SJSA1 (cell line): ENCODE data around the gene HTRA1. TPM values are rescaled to one million over a fixed set of nuclear protein-coding genes. Genes with fewer than 3 reads are reported as not detected.

Experiments
- DNase-seq, 2 experiments: peaks; one replicate each; pipeline ENCODE4 v3.0.0-alpha.2; 2015 to 2020; ENCODE audit warnings: low spot score in 2 of 2, low read depth in 1 of 2
- H3K27ac ChIP-seq: fragments of 250-450 bp; sonication (Bioruptor Pico); 2 replicates; pipeline ENCODE4 v1.5.1; 2020; ENCODE audit warnings: mild to moderate bottlenecking, moderate library complexity
- H3K27me3 ChIP-seq: fragments of 250-450 bp; sonication (Bioruptor Pico); replicated peaks from 2 replicates; pipeline ENCODE4 v1.5.1; 2020; ENCODE audit warnings: mild to moderate bottlenecking, moderate library complexity
- H3K36me3 ChIP-seq: fragments of 250-450 bp; sonication (Bioruptor Pico); 2 replicates; pipeline ENCODE4 v1.5.1; 2020; ENCODE audit warnings: mild to moderate bottlenecking
- H3K4me1 ChIP-seq: fragments of 250-450 bp; sonication (Bioruptor Pico); replicated peaks from 2 replicates; pipeline ENCODE4 v1.6.1; 2021; ENCODE audit warnings: mild to moderate bottlenecking
- H3K4me3 ChIP-seq: fragments of 250-450 bp; sonication (Bioruptor Pico); 2 replicates; pipeline ENCODE4 v1.5.1; 2020; ENCODE audit warnings: mild to moderate bottlenecking
- H3K9me3 ChIP-seq: fragments of 250-450 bp; sonication (Bioruptor Pico); replicated peaks from 2 replicates; pipeline ENCODE4 v1.5.1; 2020; ENCODE audit warnings: mild to moderate bottlenecking
- total RNA-seq: library from RNA; depleted of rRNA; stranded (reverse); fragments of >200 nt; shearing (Covaris generic); gene quantifications from 2 replicates; pipeline ENCODE4 v1.2.3, GENCODE V29; 2014

Gene HTRA1
- total RNA-seq, 1 experiment from 2014 or later, result 8.4 TPM

- no peak overlapping the region for H3K27ac ChIP-seq
- H3K4me3 ChIP-seq, result no peak overlapping the region
These were observed 38.8 kb downstream of the HTRA1 start for GRCh38 chr10:122500194-122500593.

GRCh38 chr10:122500726-122501125, 39.4 kb downstream of the HTRA1 start:
- no peak for DNase-seq
- Histone ChIP-seq H3K4me3 (no peak overlapping the region), H3K27me3 (no peaks in the 10 kb centered on the region), H3K4me1 (peaks cover 7% of the 10 kb centered on the region), H3K9me3 (no peaks in the 10 kb centered on the region), H3K27ac (no peak overlapping the region), H3K36me3 (no peaks in the 10 kb centered on the region)

More at GRCh38 chr10:122500194-122500593, 38.8 kb downstream of the HTRA1 start:
- no peak for DNase-seq
- Histone ChIP-seq H3K4me1 (peaks cover 12% of the 10 kb centered on the region), H3K9me3 (no peaks in the 10 kb centered on the region), H3K36me3 (no peaks in the 10 kb centered on the region), H3K27me3 (0 out of 2 replicates have a peak, but pooled peaks cover 2% of the 10 kb centered on the region)

GRCh38 chr10:122503012-122503411, 41.7 kb downstream of the HTRA1 start:
- Histone ChIP-seq H3K4me1 (peaks cover 6% of the 10 kb centered on the region), H3K36me3 (no peaks in the 10 kb centered on the region), H3K9me3 (no peaks in the 10 kb centered on the region), H3K4me3 (no peak overlapping the region), H3K27me3 (no peaks in the 10 kb centered on the region), H3K27ac (no peak overlapping the region)
- DNase-seq, result no peak

GRCh38 chr10:122503886-122504609, 42.7 kb downstream of the HTRA1 start:
- H3K4me3 ChIP-seq, result no peak overlapping the region
- no peaks in the 10 kb centered on the region for H3K36me3 ChIP-seq
- no peaks in the 10 kb centered on the region for H3K9me3 ChIP-seq
- no peak overlapping the region for H3K27ac ChIP-seq
- no peak for DNase-seq
- H3K4me1 ChIP-seq, result peaks cover 6% of the 10 kb centered on the region
- H3K27me3 ChIP-seq, result no peaks in the 10 kb centered on the region

- no peak overlapping the region for H3K4me3 ChIP-seq
- H3K27me3 ChIP-seq, result no peaks in the 10 kb centered on the region
- peaks cover 6% of the 10 kb centered on the region for H3K4me1 ChIP-seq
- H3K36me3 ChIP-seq, result no peaks in the 10 kb centered on the region
- H3K9me3 ChIP-seq, result no peaks in the 10 kb centered on the region
- DNase-seq, result peak; percentile 21 to 52
- no peak overlapping the region for H3K27ac ChIP-seq
These were observed 43.2 kb downstream of the HTRA1 start for GRCh38 chr10:122504610-122504950.

- Histone ChIP-seq H3K27ac (no peak overlapping the region), H3K27me3 (no peaks in the 10 kb centered on the region)
- no peak for DNase-seq
These were observed 43.7 kb downstream of the HTRA1 start for GRCh38 chr10:122505011-122505410.

GRCh38 chr10:122505885-122506645, 44.7 kb downstream of the HTRA1 start:
- Histone ChIP-seq H3K27me3 (no peaks in the 10 kb centered on the region), H3K27ac (no peak overlapping the region), H3K36me3 (no peaks in the 10 kb centered on the region), H3K4me3 (no peak overlapping the region), H3K4me1 (peaks cover 6% of the 10 kb centered on the region), H3K9me3 (no peaks in the 10 kb centered on the region)
- no peak for DNase-seq

More at GRCh38 chr10:122505011-122505410, 43.7 kb downstream of the HTRA1 start:
- H3K36me3 ChIP-seq, result no peaks in the 10 kb centered on the region
- peaks cover 6% of the 10 kb centered on the region for H3K4me1 ChIP-seq
- H3K9me3 ChIP-seq, result no peaks in the 10 kb centered on the region
- H3K4me3 ChIP-seq, result no peak overlapping the region

- no peak overlapping the region for H3K4me3 ChIP-seq
- H3K27ac ChIP-seq, result no peak overlapping the region
- no peaks in the 10 kb centered on the region for H3K9me3 ChIP-seq
- H3K4me1 ChIP-seq, result peaks cover 6% of the 10 kb centered on the region
- no peak for DNase-seq
- H3K36me3 ChIP-seq, result no peaks in the 10 kb centered on the region
- no peaks in the 10 kb centered on the region for H3K27me3 ChIP-seq
These were observed 46.3 kb downstream of the HTRA1 start for GRCh38 chr10:122507616-122508015.

- H3K4me3 ChIP-seq, result no peak overlapping the region
- no peaks in the 10 kb centered on the region for H3K36me3 ChIP-seq
- no peak for DNase-seq
These were observed 46.7 kb downstream of the HTRA1 start for GRCh38 chr10:122508021-122508420.

GRCh38 chr10:122509323-122509722, 48.0 kb downstream of the HTRA1 start:
- H3K27ac ChIP-seq, result no peak overlapping the region
- H3K4me1 ChIP-seq, result peaks cover 9% of the 10 kb centered on the region
- no peak for DNase-seq
- no peaks in the 10 kb centered on the region for H3K9me3 ChIP-seq
- H3K4me3 ChIP-seq, result no peak overlapping the region
- H3K36me3 ChIP-seq, result no peaks in the 10 kb centered on the region
- no peaks in the 10 kb centered on the region for H3K27me3 ChIP-seq

More at GRCh38 chr10:122508021-122508420, 46.7 kb downstream of the HTRA1 start:
- H3K27me3 ChIP-seq, result no peaks in the 10 kb centered on the region
- H3K9me3 ChIP-seq, result no peaks in the 10 kb centered on the region
- H3K27ac ChIP-seq, result no peak overlapping the region
- peaks cover 6% of the 10 kb centered on the region for H3K4me1 ChIP-seq

- no peaks in the 10 kb centered on the region for H3K27me3 ChIP-seq
- H3K4me3 ChIP-seq, result no peak overlapping the region
- no peak overlapping the region for H3K27ac ChIP-seq
- DNase-seq, result no peak
- H3K4me1 ChIP-seq, result peaks cover 12% of the 10 kb centered on the region
- H3K36me3 ChIP-seq, result no peaks in the 10 kb centered on the region
- no peaks in the 10 kb centered on the region for H3K9me3 ChIP-seq
These were observed 49.0 kb downstream of the HTRA1 start for GRCh38 chr10:122510326-122510725.

- H3K27ac ChIP-seq, result no peak overlapping the region
- peaks cover 16% of the 10 kb centered on the region for H3K4me1 ChIP-seq
- H3K9me3 ChIP-seq, result no peaks in the 10 kb centered on the region
- no peaks in the 10 kb centered on the region for H3K36me3 ChIP-seq
- H3K27me3 ChIP-seq, result no peaks in the 10 kb centered on the region
- H3K4me3 ChIP-seq, result no peak overlapping the region
- DNase-seq, result no peak
These were observed 49.4 kb downstream of the HTRA1 start for GRCh38 chr10:122510736-122511135.

GRCh38 chr10:122513053-122513452, 51.7 kb downstream of the HTRA1 start:
- DNase-seq, result no peak
- Histone ChIP-seq H3K4me1 (peaks cover 23% of the 10 kb centered on the region), H3K9me3 (no peaks in the 10 kb centered on the region), H3K4me3 (no peak overlapping the region), H3K27ac (no peak overlapping the region), H3K36me3 (no peaks in the 10 kb centered on the region), H3K27me3 (no peaks in the 10 kb centered on the region)

GRCh38 chr10:122514045-122514840, 52.9 kb downstream of the HTRA1 start:
- DNase-seq, result no peak
- Histone ChIP-seq H3K36me3 (no peaks in the 10 kb centered on the region), H3K27me3 (no peaks in the 10 kb centered on the region), H3K4me1 (peaks cover 23% of the 10 kb centered on the region), H3K4me3 (no peak overlapping the region), H3K27ac (no peak overlapping the region), H3K9me3 (no peaks in the 10 kb centered on the region)
